ENCODE results near the gene PITPNC1.

PITPNC1 gene

DNA sequence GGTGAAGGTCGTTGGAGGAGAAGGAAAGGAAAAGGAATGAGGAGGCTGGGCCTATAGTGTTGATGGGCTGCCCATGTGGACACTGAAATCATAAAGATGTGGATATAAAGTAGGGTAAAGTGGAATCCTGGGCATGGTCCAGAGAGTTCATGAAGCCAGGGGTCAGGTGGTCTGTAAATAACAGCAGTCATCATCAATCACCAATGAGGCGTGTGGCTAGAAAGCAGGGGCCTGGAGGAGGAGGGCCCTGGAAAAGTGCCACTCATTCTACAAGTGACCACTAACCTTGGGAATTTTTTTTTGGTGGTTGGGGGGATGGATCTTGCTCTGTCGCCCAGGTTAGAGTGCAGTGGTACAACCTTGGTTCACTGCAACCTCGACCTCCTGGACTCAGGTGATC, 225.4 kb downstream of the PITPNC1 start:
- no peak for DNase-seq (ENCODE audit: low spot score)
- in situ Hi-C loops (cut with MboI; ENCODE audit: low pct_unique_long_range_greater_than_20kb, low sequenced_read_pairs, unreplicated experiment), result no loop called here
- TF ChIP-seq, protein P1, sequence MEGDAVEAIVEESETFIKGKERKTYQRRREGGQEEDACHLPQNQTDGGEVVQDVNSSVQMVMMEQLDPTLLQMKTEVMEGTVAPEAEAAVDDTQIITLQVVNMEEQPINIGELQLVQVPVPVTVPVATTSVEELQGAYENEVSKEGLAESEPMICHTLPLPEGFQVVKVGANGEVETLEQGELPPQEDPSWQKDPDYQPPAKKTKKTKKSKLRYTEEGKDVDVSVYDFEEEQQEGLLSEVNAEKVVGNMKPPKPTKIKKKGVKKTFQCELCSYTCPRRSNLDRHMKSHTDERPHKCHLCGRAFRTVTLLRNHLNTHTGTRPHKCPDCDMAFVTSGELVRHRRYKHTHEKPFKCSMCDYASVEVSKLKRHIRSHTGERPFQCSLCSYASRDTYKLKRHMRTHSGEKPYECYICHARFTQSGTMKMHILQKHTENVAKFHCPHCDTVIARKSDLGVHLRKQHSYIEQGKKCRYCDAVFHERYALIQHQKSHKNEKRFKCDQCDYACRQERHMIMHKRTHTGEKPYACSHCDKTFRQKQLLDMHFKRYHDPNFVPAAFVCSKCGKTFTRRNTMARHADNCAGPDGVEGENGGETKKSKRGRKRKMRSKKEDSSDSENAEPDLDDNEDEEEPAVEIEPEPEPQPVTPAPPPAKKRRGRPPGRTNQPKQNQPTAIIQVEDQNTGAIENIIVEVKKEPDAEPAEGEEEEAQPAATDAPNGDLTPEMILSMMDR (IDR thresholded peaks at IDR 0.05; ENCODE audit: extremely low read depth, insufficient read depth, missing control alignments), result no peak

DNA sequence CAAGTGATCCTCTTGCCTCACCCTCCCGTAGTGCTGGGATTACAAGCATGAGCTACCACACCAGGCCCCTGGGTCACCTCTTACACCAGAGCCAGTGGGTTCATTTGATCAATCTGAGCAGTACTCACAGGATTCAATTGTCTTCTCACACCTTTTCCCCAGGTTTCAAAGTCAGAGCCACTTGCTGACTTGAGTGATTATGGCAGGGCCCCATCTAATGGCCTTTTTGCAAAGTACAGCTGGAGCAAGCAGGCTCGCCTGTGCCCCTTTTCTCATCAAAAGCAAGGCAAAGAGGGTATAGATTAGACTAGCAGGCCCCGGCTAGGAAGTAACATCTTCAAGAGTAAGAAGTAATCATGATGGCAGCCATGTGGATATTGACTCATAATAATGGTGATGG, 225.9 kb downstream of the PITPNC1 start:
- peak; percentile 74 for DNase-seq (ENCODE audit: low spot score)
- TF ChIP-seq, protein P1 (IDR thresholded peaks at IDR 0.05; ENCODE audit: extremely low read depth, insufficient read depth, missing control alignments), result peak; percentile 82
- in situ Hi-C loops (cut with MboI; ENCODE audit: low pct_unique_long_range_greater_than_20kb, low sequenced_read_pairs, unreplicated experiment), result no loop called here

- DNase-seq (ENCODE audit: low spot score), result no peak
- in situ Hi-C loops (cut with MboI; ENCODE audit: low pct_unique_long_range_greater_than_20kb, low sequenced_read_pairs, unreplicated experiment), result no loop called here
- TF ChIP-seq, protein P1 (IDR thresholded peaks at IDR 0.05; ENCODE audit: extremely low read depth, insufficient read depth, missing control alignments), result no peak
These were observed 228.3 kb downstream of the PITPNC1 start for GRCh38 chr17:67605256-67605912.

GRCh38 chr17:67606471-67606870, 229.4 kb downstream of the PITPNC1 start:
- DNase-seq (ENCODE audit: low spot score), result no peak
- TF ChIP-seq, protein P1 (IDR thresholded peaks at IDR 0.05; ENCODE audit: extremely low read depth, insufficient read depth, missing control alignments), result no peak
- in situ Hi-C loops (cut with MboI; ENCODE audit: low pct_unique_long_range_greater_than_20kb, low sequenced_read_pairs, unreplicated experiment), result no loop called here

- DNase-seq (ENCODE audit: low spot score), result no peak
- in situ Hi-C loops (cut with MboI; ENCODE audit: low pct_unique_long_range_greater_than_20kb, low sequenced_read_pairs, unreplicated experiment), result no loop called here
- TF ChIP-seq, protein P1 (IDR thresholded peaks at IDR 0.05; ENCODE audit: extremely low read depth, insufficient read depth, missing control alignments), result no peak
These were observed 230.0 kb downstream of the PITPNC1 start for GRCh38 chr17:67606896-67607604.

GRCh38 chr17:67610061-67610460, 233.0 kb downstream of the PITPNC1 start:
- in situ Hi-C loops (cut with MboI; ENCODE audit: low pct_unique_long_range_greater_than_20kb, low sequenced_read_pairs, unreplicated experiment), result no loop called here
- DNase-seq (ENCODE audit: low spot score), result no peak
- TF ChIP-seq, protein P1 (IDR thresholded peaks at IDR 0.05; ENCODE audit: extremely low read depth, insufficient read depth, missing control alignments), result no peak
